Measurements from ENCODE around the gene TIMM23B. TPM values are rescaled to one million over a fixed set of nuclear protein-coding genes. Genes with fewer than 3 reads are reported as not detected.

Gene TIMM23B
- total RNA-seq, 1 experiment from 2014 or later: 24.2 TPM

DNA sequence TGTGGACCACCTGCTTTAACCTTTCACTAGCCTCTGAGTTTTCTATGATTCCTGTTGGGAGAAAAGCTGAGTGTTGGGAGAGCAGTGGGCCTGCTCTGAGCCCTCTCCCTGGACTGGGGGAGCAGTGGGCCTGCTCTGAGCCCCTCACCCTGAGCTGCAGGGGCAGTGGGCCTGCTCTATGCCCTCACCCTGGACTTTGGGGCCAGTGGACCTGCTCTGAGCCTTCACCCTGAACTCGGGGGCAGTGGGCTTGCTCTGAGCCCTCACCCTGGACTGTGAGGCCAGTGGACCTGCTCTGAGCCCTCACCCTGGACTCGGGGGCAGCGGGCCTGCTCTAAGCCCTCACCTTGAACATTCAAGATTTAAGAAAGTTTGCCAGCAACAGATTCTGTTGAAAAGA, 79.8 kb downstream of the TIMM23B start:
- Histone ChIP-seq H3K4me1 (ENCODE audit: insufficient read depth, low read length) (no peaks in the 10 kb centered on the region), H3K79me1 (ENCODE audit: insufficient read depth, low read depth, low read length, poor library complexity, severe bottlenecking) (no peaks in the 10 kb centered on the region), H2BK12ac (ENCODE audit: insufficient read length, low read depth, low read length) (no peak overlapping the region), H4K20me1 (ENCODE audit: control insufficient read depth, insufficient read depth, insufficient read length) (no peaks in the 10 kb centered on the region), H4K91ac (ENCODE audit: insufficient read length, low read depth, low read length) (no peak overlapping the region), H3K18ac (ENCODE audit: insufficient read length, low read depth, low read length) (no peak overlapping the region), H3K56ac (ENCODE audit: insufficient read length, low read depth, low read length) (no peak overlapping the region), H3K4ac (ENCODE audit: low read depth, low read length) (no peak overlapping the region), H3K9me3 (ENCODE audit: control insufficient read depth, low read depth, low read length) (no peaks in the 10 kb centered on the region), H3K4me2 (ENCODE audit: insufficient read depth, insufficient read length, low read length) (no peak overlapping the region), H3K27ac (ENCODE audit: insufficient read length, low read depth, low read length) (no peak overlapping the region), H3K27me3 (ENCODE audit: insufficient read depth, low read length) (no peaks in the 10 kb centered on the region), H3K79me2 (ENCODE audit: insufficient read depth, low read length) (no peaks in the 10 kb centered on the region), H3T11ph (ENCODE audit: low read length) (no peak overlapping the region), H3K23ac (ENCODE audit: insufficient read length, low read depth, low read length) (no peak overlapping the region), H2BK120ac (ENCODE audit: low read depth, low read length, poor library complexity, severe bottlenecking) (no peak overlapping the region), H3K9ac (ENCODE audit: extremely low read depth, insufficient read length, low read length) (no peak overlapping the region), H2BK5ac (ENCODE audit: insufficient read length, low read length) (no peak overlapping the region), H3K23me2 (ENCODE audit: insufficient read length, low read depth, low read length, poor library complexity, severe bottlenecking) (no peaks in the 10 kb centered on the region), H4K5ac (ENCODE audit: insufficient read length, low read depth, low read length) (no peak overlapping the region), H2AFZ (ENCODE audit: low read length) (no peak overlapping the region), H4K8ac (replicated peaks; ENCODE audit: insufficient read length, low read depth, low read length) (no peak overlapping the region), H2BK15ac (ENCODE audit: low read depth, low read length) (no peak overlapping the region), H2BK20ac (ENCODE audit: low read depth, low read length, poor library complexity, severe bottlenecking) (no peak overlapping the region), H3K14ac (ENCODE audit: insufficient read depth, low read length) (no peak overlapping the region), H2AK5ac (ENCODE audit: insufficient read length, low read length) (no peak overlapping the region)
- no CpG with 5 or more reads among the region's 3 CpGs for WGBS (ENCODE audit: extremely low coverage, insufficient read length, low lambda C conversion rate)
- H3K9me3 Mint-ChIP-seq: no peaks in the 10 kb centered on the region; a peak in 1 of 5 replicates
- no peak overlapping the region for H3K4me3 Mint-ChIP-seq
- H3K4me1 Mint-ChIP-seq: no peaks in the 10 kb centered on the region
- TF ChIP-seq, protein P1, sequence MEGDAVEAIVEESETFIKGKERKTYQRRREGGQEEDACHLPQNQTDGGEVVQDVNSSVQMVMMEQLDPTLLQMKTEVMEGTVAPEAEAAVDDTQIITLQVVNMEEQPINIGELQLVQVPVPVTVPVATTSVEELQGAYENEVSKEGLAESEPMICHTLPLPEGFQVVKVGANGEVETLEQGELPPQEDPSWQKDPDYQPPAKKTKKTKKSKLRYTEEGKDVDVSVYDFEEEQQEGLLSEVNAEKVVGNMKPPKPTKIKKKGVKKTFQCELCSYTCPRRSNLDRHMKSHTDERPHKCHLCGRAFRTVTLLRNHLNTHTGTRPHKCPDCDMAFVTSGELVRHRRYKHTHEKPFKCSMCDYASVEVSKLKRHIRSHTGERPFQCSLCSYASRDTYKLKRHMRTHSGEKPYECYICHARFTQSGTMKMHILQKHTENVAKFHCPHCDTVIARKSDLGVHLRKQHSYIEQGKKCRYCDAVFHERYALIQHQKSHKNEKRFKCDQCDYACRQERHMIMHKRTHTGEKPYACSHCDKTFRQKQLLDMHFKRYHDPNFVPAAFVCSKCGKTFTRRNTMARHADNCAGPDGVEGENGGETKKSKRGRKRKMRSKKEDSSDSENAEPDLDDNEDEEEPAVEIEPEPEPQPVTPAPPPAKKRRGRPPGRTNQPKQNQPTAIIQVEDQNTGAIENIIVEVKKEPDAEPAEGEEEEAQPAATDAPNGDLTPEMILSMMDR (conservative IDR thresholded peaks at IDR 0.05): no peak
- H3K27me3 Mint-ChIP-seq (ENCODE audit: low read depth): no peaks in the 10 kb centered on the region
- H3K36me3 Mint-ChIP-seq (ENCODE audit: insufficient read depth in 1 of 3, low read depth in 3 of 3): no peaks in the 10 kb centered on the region
- H3K27ac Mint-ChIP-seq: peak overlapping the region in 1 of 3 experiments; percentile 57; a peak in 1 of 7 replicates
- no peak for DNase-seq

Other genes with a start within 250 kb of the TIMM23B start
- 21.9 and 22.6 TPM in 2 replicates for gene OGDHL, start 179.7 kb upstream of the TIMM23B start, total RNA-seq (2021)
- gene PARG, start within 50 bp of the TIMM23B start, total RNA-seq (2021): 46.9 and 48.3 TPM in 2 replicates
- gene AGAP6, start 46.4 kb downstream of the TIMM23B start, total RNA-seq (2021): 12.1 and 13.4 TPM in 2 replicates
- 32.1 and 35.5 TPM in 2 replicates for gene WASHC2A, start 125.9 kb downstream of the TIMM23B start, total RNA-seq (2021)

All from H9 (cell line).